Body of pancreas (tissue), 4 donors: ENCODE measurements around the gene BDKRB2. TPM values are rescaled to one million over a fixed set of nuclear protein-coding genes. Genes with fewer than 3 reads are reported as not detected.

Experiments used
- ATAC-seq: fragments of 150-250 bp; one replicate; pipeline ENCODE4 v1.9.1; 2016
- DNase-seq, 4 donors: peaks; one replicate each; pipeline ENCODE4 v3.0.0-alpha.2; 2019
- H3K27ac ChIP-seq, 4 donors: fragments of 200-600 bp; sonication (generic); 1 replicate in 3 of 4; 2 replicates in 1 of 4; pipeline versions ENCODE4 v1.5.1 to v1.6.1; 2016 to 2019; ENCODE audit warnings: mild to moderate bottlenecking in 1 of 4, mixed read lengths in 1 of 4, moderate library complexity in 1 of 4
- H3K27me3 ChIP-seq, 2 donors: fragments of 200-600 bp; sonication (generic); one replicate each; pipeline ENCODE4 v1.6.0; 2016; ENCODE audit warnings: mild to moderate bottlenecking in 1 of 2
- H3K36me3 ChIP-seq, 2 donors: fragments of 200-600 bp; sonication (generic); replicated peaks in 1 of 2; 2 replicates each; pipeline ENCODE4 v1.5.1; 2016; ENCODE audit warnings: low read depth in 2 of 2; ENCODE audit not compliant: insufficient read depth in 1 of 2
- H3K4me1 ChIP-seq: fragments of 200-600 bp; sonication (generic); one replicate; pipeline ENCODE4 v1.6.0; 2016
- H3K4me3 ChIP-seq, 2 donors: fragments of 200-600 bp; sonication (generic); 1 replicate in 1 of 2; 2 replicates in 1 of 2; pipeline ENCODE4 v1.5.1; 2016 to 2019
- H3K9me3 ChIP-seq, 3 donors: fragments of 200-600 bp; sonication (generic); 1 replicate in 2 of 3; 2 replicates in 1 of 3; pipeline ENCODE4 v1.5.1; 2016
- POLR2A ChIP-seq, 3 donors: fragments of 450-650 bp; IDR thresholded peaks; one replicate each; pipeline ENCODE4 v1.6.1; 2016; ENCODE audit warnings: antibody characterized with exemption in 3 of 3, mild to moderate bottlenecking in 2 of 3
- WGBS, 2 donors: methylation state at CpG; one replicate each; pipeline ENCODE4 v1.1.5; 2017; 5-methylcytosine and 5-hydroxymethylcytosine counted together
- intact Hi-C: fragments of 100-400 bp; cut with DNase I; formaldehyde crosslinking; loops from one replicate; pipeline ENCODE4 v1.15.1; 2023
- total RNA-seq, 2 donors: library from RNA; depleted of rRNA; stranded (reverse); fragments of >200 nt; gene quantifications; one replicate each; pipeline ENCODE4 v1.1.0, GENCODE V29; 2016
- TF ChIP-seq, protein P1 (sequence below), 7 experiments: fragments of 450-650 bp in 4 of 7; fragments of 200-600 bp in 3 of 7; sonication (generic) in 3 of 7; IDR thresholded peaks; one replicate each; pipeline ENCODE4 v1.5.1; 2016 to 2019; ENCODE audit warnings: antibody characterized with exemption in 7 of 7

The BDKRB2 gene
- total RNA-seq, 2 donors from 2014 or later = 9.6 to 11.4 TPM

DNA sequence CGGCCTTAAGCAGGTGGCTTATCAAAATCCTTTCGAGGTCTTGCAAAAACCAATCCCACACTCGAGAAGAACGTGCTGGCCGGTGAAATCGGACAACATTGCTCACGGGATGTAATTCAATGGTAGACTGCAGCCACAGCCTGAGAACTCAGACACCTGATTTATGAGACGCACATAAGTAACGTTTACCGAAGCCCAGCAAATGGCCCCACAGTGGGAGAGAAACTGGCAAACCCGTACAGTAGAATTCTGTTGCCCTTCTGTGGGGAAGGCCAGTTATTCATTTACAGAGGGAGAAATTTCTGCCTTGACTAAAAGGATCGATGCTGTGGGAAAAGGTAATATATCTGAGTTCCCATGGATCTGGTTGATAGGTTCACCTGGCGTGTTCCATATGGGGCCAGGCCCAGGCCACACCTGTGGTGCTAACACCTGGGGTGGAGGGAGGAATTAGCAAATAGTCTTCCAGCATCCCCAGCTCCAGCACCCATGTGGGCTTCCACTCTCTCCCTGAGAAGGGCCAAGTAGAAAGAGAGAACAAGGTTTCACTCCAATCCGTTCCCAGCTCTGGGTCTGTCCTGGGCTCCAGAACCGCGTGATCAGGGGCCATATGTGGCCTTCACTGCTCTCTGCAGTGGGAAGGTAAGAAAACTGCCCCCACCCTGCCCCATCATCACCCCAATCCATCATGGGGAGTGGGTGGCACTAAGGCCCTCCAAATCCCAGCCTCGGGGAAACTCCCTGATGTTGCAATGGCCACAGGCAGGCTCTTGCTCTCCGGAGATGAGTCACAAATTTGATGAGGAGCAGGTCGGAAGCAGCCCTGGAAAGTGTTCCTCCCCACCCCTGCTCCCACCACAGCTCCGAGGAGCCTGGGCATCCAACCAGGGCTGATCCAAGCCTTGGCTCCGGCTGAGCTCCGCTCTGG, 64.1 kb downstream of the BDKRB2 start:
- H3K9me3 ChIP-seq = no peaks in the 10 kb centered on the region
- no peak overlapping the region for H3K4me3 ChIP-seq
- ATAC-seq (peak; percentile 72), DNase-seq (peak; percentile 58 to 75 (median 70))
- H3K27ac ChIP-seq = peak overlapping the region; percentile 77 to 93 (median 86)
- peaks cover 67% of the 10 kb centered on the region for H3K4me1 ChIP-seq
- no peaks in the 10 kb centered on the region for H3K36me3 ChIP-seq
- no peaks in the 10 kb centered on the region for H3K27me3 ChIP-seq
- WGBS, 2 donors = 27 to 45% methylated on average over 22 of the region's 22 CpGs
- intact Hi-C loops = no loop called here
- TF ChIP-seq, protein P1, sequence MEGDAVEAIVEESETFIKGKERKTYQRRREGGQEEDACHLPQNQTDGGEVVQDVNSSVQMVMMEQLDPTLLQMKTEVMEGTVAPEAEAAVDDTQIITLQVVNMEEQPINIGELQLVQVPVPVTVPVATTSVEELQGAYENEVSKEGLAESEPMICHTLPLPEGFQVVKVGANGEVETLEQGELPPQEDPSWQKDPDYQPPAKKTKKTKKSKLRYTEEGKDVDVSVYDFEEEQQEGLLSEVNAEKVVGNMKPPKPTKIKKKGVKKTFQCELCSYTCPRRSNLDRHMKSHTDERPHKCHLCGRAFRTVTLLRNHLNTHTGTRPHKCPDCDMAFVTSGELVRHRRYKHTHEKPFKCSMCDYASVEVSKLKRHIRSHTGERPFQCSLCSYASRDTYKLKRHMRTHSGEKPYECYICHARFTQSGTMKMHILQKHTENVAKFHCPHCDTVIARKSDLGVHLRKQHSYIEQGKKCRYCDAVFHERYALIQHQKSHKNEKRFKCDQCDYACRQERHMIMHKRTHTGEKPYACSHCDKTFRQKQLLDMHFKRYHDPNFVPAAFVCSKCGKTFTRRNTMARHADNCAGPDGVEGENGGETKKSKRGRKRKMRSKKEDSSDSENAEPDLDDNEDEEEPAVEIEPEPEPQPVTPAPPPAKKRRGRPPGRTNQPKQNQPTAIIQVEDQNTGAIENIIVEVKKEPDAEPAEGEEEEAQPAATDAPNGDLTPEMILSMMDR (IDR thresholded peaks at IDR 0.05) = no peak
- peak in 2 of 3 donors; percentile 63 to 67 for TF ChIP-seq POLR2A (IDR thresholded peaks at IDR 0.05)

DNA sequence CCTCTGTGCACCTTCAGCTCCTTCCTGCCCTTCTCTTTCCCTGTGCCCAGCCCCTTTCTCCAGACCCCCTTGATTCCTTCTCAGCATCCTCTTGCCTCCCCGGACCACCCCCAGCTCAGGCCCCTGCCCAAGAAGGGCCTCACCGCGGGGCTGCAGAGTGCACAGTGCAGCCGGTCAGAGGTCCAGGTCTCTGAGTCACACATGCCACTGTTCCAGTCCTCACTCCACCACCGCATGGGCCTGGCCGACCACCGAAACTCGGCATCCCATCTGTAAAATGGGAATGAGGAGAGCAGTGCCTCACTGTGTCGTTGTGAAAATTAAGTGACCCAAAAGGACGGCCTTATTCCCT, 64.7 kb downstream of the BDKRB2 start:
- peak overlapping the region; percentile 77 to 93 (median 86) for H3K27ac ChIP-seq
- 70 to 88% methylated on average over 10 of the region's 10 CpGs for WGBS, 2 donors
- TF ChIP-seq, protein P1 (IDR thresholded peaks at IDR 0.05) = no peak
- no peak for TF ChIP-seq POLR2A (IDR thresholded peaks at IDR 0.05)
- no peak for ATAC-seq
- no peaks in the 10 kb centered on the region for H3K9me3 ChIP-seq
- intact Hi-C loops = no loop called here
- no peaks in the 10 kb centered on the region for H3K36me3 ChIP-seq
- peaks cover 65% of the 10 kb centered on the region for H3K4me1 ChIP-seq
- no peak overlapping the region for H3K4me3 ChIP-seq
- no peaks in the 10 kb centered on the region for H3K27me3 ChIP-seq
- no peak for DNase-seq

DNA sequence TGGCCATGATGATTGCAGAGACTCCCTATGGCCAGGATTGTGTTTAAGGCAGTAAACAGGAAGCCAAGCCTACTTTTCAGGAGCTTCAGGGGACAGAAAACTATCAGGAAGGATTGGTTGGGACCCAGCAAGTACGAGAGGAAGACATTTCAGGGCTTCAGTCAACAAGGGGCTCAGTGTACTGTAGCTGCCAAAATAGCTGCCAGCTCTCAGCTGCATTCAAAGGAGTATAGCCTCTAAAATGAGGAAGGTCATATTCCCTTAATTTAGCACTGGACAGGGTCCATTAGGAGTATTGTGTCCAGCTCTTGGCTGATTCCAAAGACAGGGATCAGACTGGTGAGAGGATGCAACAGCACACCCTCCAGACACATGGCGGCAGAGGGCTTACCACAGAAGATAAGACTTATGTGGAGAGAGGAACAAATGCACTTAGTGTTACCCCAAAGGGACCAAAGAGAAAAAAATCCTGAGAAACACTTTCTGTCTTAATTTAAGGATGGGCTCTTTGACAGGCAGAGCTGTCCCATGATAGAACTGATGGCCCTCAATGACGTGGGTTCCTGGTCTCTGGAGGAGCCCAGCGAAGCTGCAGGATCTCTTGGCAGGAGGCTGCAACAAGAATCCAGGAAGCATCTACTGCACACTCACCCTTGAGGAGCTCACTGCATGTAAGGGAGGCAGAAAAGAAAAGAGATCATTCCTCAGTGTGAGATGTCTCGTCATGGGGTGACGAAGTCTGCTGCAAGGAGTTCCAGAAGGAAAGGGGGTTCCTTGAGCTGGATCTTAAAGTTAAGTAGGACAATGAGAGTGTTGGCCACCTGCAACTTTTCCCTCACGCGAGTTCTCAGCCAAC, 66.2 kb downstream of the BDKRB2 start:
- ATAC-seq = no peak
- H3K27ac ChIP-seq = peak overlapping the region in 3 of 4 donors; percentile 39 to 93 (median 88)
- no peaks in the 10 kb centered on the region for H3K9me3 ChIP-seq
- no peak for DNase-seq
- no peaks in the 10 kb centered on the region for H3K27me3 ChIP-seq
- no peak overlapping the region for H3K4me3 ChIP-seq
- H3K36me3 ChIP-seq = no peaks in the 10 kb centered on the region
- intact Hi-C loops = loop anchor here (5.0 kb wide), 1 partner anchor 168 kb away; no protein-coding TSS in a partner anchor
- TF ChIP-seq, protein P1 (IDR thresholded peaks at IDR 0.05) = no peak
- TF ChIP-seq POLR2A (IDR thresholded peaks at IDR 0.05) = no peak
- H3K4me1 ChIP-seq = peaks cover 63% of the 10 kb centered on the region
- WGBS, 2 donors = 82 to 91% methylated on average over 8 of the region's 8 CpGs

DNA sequence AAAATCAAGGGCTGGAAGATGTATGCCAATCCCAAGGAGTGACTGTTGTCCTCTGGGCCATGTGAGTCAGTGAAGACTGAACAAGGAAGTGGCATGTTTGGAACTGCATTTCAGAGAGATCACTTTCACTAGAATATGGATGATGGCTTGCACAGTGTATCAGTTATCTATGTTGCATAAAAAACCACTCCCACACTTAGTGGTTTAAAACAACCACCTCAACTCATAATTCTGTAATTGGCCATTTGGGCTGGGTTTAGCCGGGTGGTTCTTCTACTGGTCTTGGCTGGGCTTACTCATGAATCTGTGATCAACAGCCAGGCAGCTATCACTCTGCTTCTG, 66.8 kb downstream of the BDKRB2 start:
- no peak overlapping the region for H3K4me3 ChIP-seq
- 92 to 100% methylated on average over 1 of the region's 1 CpG for WGBS, 2 donors
- DNase-seq (no peak), ATAC-seq (no peak)
- peaks cover 59% of the 10 kb centered on the region for H3K4me1 ChIP-seq
- H3K36me3 ChIP-seq = no peaks in the 10 kb centered on the region
- H3K27ac ChIP-seq = peak overlapping the region in 1 of 4 donors; percentile 88
- intact Hi-C loops = loop anchor here (5.0 kb wide), 1 partner anchor 169 kb away; no protein-coding TSS in a partner anchor
- no peaks in the 10 kb centered on the region for H3K9me3 ChIP-seq
- no peaks in the 10 kb centered on the region for H3K27me3 ChIP-seq
- TF ChIP-seq, protein P1 (IDR thresholded peaks at IDR 0.05) = no peak
- no peak for TF ChIP-seq POLR2A (IDR thresholded peaks at IDR 0.05)
